ENCODE data around the gene PRSS16. TPM values are rescaled to one million over a fixed set of nuclear protein-coding genes. Genes with fewer than 3 reads are reported as not detected.
A peak's percentile ranks its signal among the peaks of the same experiment; 100 is the strongest.

PRSS16 gene
- total and polyA plus RNA-seq, 2 experiments from 2014 or later = 8.7 to 11.8 TPM

GRCh38 chr6:27293436-27294098 is 46.1 kb downstream of the PRSS16 start:
- H4K20me1 ChIP-seq (replicated peaks; ENCODE audit: insufficient read depth) = no peaks in the 10 kb centered on the region
- peaks cover 64% of the 10 kb centered on the region for H3K27me3 ChIP-seq (ENCODE audit: insufficient read depth)
- ATAC-seq (peak; percentile 8), DNase-seq (ENCODE audit: low spot score) (peak; percentile 74)
- H3K4me3 Mint-ChIP-seq = peak overlapping the region; percentile 88
- peaks cover 23% of the 10 kb centered on the region for H3K4me1 Mint-ChIP-seq
- no peak overlapping the region for H3K27ac Mint-ChIP-seq
- H3K36me3 ChIP-seq (ENCODE audit: insufficient read depth) = no peaks in the 10 kb centered on the region
- H3K27ac ChIP-seq (ENCODE audit: low read depth) = no peak overlapping the region
- no peaks in the 10 kb centered on the region for H3K9me2 ChIP-seq (ENCODE audit: insufficient read depth)
- peaks cover 63% of the 10 kb centered on the region for H3K27me3 Mint-ChIP-seq (ENCODE audit: insufficient read depth, low read depth, poor library complexity)
- no peaks in the 10 kb centered on the region for H3K36me3 Mint-ChIP-seq (ENCODE audit: low read depth)
- H3K4me2 ChIP-seq = peak overlapping the region; percentile 99
- peaks cover 20% of the 10 kb centered on the region; the same call in 2 of the 3 replicates for H3K9me3 Mint-ChIP-seq
- no peaks in the 10 kb centered on the region for H3K79me2 ChIP-seq (replicated peaks; ENCODE audit: insufficient read depth)
- H2AFZ ChIP-seq = no peak overlapping the region
- peak overlapping the region; percentile 89 for H3K4me3 ChIP-seq
- 0 out of 2 replicates have a peak, but pooled peaks cover 3% of the 10 kb centered on the region for H3F3A ChIP-seq (replicated peaks; ENCODE audit: low read depth)
- H3K4me1 ChIP-seq (ENCODE audit: insufficient read depth) = peaks cover 27% of the 10 kb centered on the region
- TF ChIP-seq ZNF331 (CRISPR knock-in tag; IDR thresholded peaks at IDR 0.05; ENCODE audit: low read depth) (no peak), ETS1 (IDR thresholded peaks at IDR 0.05) (no peak), CREB1 (CRISPR knock-in tag; IDR thresholded peaks at IDR 0.05; ENCODE audit: low read depth) (0 out of 2 replicates have a peak, but pooled peaks have one; percentile 15)
- TF ChIP-seq, protein P1, sequence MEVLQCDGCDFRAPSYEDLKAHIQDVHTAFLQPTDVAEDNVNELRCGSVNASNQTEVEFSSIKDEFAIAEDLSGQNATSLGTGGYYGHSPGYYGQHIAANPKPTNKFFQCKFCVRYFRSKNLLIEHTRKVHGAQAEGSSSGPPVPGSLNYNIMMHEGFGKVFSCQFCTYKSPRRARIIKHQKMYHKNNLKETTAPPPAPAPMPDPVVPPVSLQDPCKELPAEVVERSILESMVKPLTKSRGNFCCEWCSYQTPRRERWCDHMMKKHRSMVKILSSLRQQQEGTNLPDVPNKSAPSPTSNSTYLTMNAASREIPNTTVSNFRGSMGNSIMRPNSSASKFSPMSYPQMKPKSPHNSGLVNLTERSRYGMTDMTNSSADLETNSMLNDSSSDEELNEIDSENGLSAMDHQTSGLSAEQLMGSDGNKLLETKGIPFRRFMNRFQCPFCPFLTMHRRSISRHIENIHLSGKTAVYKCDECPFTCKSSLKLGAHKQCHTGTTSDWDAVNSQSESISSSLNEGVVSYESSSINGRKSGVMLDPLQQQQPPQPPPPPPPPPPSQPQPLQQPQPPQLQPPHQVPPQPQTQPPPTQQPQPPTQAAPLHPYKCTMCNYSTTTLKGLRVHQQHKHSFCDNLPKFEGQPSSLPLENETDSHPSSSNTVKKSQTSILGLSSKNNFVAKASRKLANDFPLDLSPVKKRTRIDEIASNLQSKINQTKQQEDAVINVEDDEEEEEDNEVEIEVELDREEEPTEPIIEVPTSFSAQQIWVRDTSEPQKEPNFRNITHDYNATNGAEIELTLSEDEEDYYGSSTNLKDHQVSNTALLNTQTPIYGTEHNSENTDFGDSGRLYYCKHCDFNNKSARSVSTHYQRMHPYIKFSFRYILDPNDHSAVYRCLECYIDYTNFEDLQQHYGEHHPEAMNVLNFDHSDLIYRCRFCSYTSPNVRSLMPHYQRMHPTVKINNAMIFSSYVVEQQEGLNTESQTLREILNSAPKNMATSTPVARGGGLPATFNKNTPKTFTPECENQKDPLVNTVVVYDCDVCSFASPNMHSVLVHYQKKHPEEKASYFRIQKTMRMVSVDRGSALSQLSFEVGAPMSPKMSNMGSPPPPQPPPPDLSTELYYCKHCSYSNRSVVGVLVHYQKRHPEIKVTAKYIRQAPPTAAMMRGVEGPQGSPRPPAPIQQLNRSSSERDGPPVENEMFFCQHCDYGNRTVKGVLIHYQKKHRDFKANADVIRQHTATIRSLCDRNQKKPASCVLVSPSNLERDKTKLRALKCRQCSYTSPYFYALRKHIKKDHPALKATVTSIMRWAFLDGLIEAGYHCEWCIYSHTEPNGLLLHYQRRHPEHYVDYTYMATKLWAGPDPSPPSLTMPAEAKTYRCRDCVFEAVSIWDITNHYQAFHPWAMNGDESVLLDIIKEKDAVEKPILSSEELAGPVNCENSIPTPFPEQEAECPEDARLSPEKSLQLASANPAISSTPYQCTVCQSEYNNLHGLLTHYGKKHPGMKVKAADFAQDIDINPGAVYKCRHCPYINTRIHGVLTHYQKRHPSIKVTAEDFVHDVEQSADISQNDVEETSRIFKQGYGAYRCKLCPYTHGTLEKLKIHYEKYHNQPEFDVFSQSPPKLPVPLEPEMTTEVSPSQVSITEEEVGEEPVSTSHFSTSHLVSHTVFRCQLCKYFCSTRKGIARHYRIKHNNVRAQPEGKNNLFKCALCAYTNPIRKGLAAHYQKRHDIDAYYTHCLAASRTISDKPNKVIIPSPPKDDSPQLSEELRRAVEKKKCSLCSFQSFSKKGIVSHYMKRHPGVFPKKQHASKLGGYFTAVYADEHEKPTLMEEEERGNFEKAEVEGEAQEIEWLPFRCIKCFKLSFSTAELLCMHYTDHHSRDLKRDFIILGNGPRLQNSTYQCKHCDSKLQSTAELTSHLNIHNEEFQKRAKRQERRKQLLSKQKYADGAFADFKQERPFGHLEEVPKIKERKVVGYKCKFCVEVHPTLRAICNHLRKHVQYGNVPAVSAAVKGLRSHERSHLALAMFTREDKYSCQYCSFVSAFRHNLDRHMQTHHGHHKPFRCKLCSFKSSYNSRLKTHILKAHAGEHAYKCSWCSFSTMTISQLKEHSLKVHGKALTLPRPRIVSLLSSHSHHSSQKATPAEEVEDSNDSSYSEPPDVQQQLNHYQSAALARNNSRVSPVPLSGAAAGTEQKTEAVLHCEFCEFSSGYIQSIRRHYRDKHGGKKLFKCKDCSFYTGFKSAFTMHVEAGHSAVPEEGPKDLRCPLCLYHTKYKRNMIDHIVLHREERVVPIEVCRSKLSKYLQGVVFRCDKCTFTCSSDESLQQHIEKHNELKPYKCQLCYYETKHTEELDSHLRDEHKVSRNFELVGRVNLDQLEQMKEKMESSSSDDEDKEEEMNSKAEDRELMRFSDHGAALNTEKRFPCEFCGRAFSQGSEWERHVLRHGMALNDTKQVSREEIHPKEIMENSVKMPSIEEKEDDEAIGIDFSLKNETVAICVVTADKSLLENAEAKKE (CRISPR knock-in tag; IDR thresholded peaks at IDR 0.05) = no peak
